ENCODE data around the gene CFAP52. TPM values are rescaled to one million over a fixed set of nuclear protein-coding genes. Genes with fewer than 3 reads are reported as not detected.

The CFAP52 gene
- total and polyA plus RNA-seq, 2 of the 8 experiments (the other 6 are each of a cell fraction or from before 2014, with no cell fraction given), result 0.11 TPM; not detected in 1

- Histone ChIP-seq H3K4me1 (replicated peaks in 1 of 4; ENCODE audit: control insufficient read depth in 3 of 4, insufficient read depth in 4 of 4, low read length in 3 of 4) (peaks cover 1 to 18% (median 6%) of the 10 kb centered on the region in 4 experiments; a peak in 5 of 7 replicates), H3K23me2 (ENCODE audit: low read depth, low read length) (peaks cover 16% of the 10 kb centered on the region), H3K14ac (ENCODE audit: insufficient read length) (no peak within 1 kb of the TSS), H4K5ac (ENCODE audit: insufficient read length, low read depth, low read length) (peak within 1 kb of the TSS; percentile 90), H2BK15ac (ENCODE audit: low read length) (peak within 1 kb of the TSS; percentile 82), H3K18ac (ENCODE audit: extremely low read depth, low read length) (peak within 1 kb of the TSS; percentile 80), H2BK20ac (ENCODE audit: low read length) (no peak within 1 kb of the TSS), H4K91ac (replicated peaks; ENCODE audit: insufficient read length, low read length) (peak within 1 kb of the TSS; percentile 89), H3K27ac (ENCODE audit: low read depth, low read length) (peak within 1 kb of the TSS; percentile 81), H2BK5ac (ENCODE audit: low read depth, low read length) (peak within 1 kb of the TSS; percentile 89), H2AFZ (ENCODE audit: low read length) (peak within 1 kb of the TSS; percentile 37; the same call in 1 of the 2 replicates), H4K8ac (ENCODE audit: extremely low read depth, insufficient read depth, low read length) (peak within 1 kb of the TSS; percentile 87; the same call in 1 of the 2 replicates), H3K27me3 (replicated peaks in 1 of 4; ENCODE audit: control insufficient read depth in 3 of 4, extremely low read depth in 1 of 4, insufficient read depth in 3 of 4, low read length in 3 of 4) (peaks cover 0 to 12% (median 8%) of the 10 kb centered on the region in 4 experiments; a peak in 6 of 7 replicates), H2BK12ac (ENCODE audit: low read depth, low read length) (peak within 1 kb of the TSS; percentile 86), H3K4me2 (ENCODE audit: insufficient read depth in 1 of 2, low read depth in 2 of 2, low read length in 2 of 2) (peak within 1 kb of the TSS; percentile 85 to 100), H2BK120ac (replicated peaks; ENCODE audit: low read depth, low read length) (no peak within 1 kb of the TSS), H3K79me2 (ENCODE audit: control insufficient read depth in 1 of 2, insufficient read depth in 2 of 2, low read length in 2 of 2) (peaks cover 4 to 24% of the 10 kb centered on the region in 2 experiments; a peak in 3 of 4 replicates), H3K56ac (replicated peaks; ENCODE audit: insufficient read length, low read depth, low read length) (peak within 1 kb of the TSS; percentile 50), H3K4me3 (ENCODE audit: extremely low read depth in 1 of 4, insufficient read depth in 2 of 4, low read depth in 3 of 4, low read length in 4 of 4) (peak within 1 kb of the TSS; percentile 65 to 78 (median 72)), H3K79me1 (ENCODE audit: low read depth, low read length) (no peaks in the 10 kb centered on the region; the same call in 1 of the 2 replicates), H3K9me3 (ENCODE audit: insufficient read depth in 2 of 2, low read depth in 1 of 2, low read length in 1 of 2) (no peaks in the 10 kb centered on the region), H3K36me3 (ENCODE audit: control insufficient read depth in 2 of 4, insufficient read depth in 4 of 4, low read length in 3 of 4) (no peaks in the 10 kb centered on the region), H3K23ac (ENCODE audit: insufficient read length) (no peak within 1 kb of the TSS), H2AK5ac (ENCODE audit: low read depth, low read length) (0 out of 2 replicates have a peak within 1 kb of the TSS, but pooled peaks have one; percentile 39), H3K9ac (replicated peaks in 1 of 4; ENCODE audit: extremely low read depth in 1 of 4, low read depth in 3 of 4, low read length in 3 of 4) (peak within 1 kb of the TSS; percentile 77 to 94 (median 81)), H3K4ac (replicated peaks; ENCODE audit: insufficient read length, low read depth, low read length) (peak within 1 kb of the TSS; percentile 83), H4K20me1 (replicated peaks in 1 of 2; ENCODE audit: control insufficient read depth in 1 of 2, insufficient read depth in 2 of 2, low read length in 2 of 2) (peaks cover 2 to 6% of the 10 kb centered on the region in 2 experiments)
- DNase-seq (ENCODE audit: low read depth in 1 of 2, low spot score in 2 of 2) (peak in 1 of 2 experiments; percentile 83), FAIRE-seq (no peak)
- WGBS, 2 experiments (ENCODE audit: extremely low coverage in 1 of 2, insufficient coverage in 1 of 2, insufficient read length in 1 of 2, insufficient replicate concordance in 2 of 2, low coverage in 1 of 2, low lambda C conversion rate in 2 of 2, missing lambda C conversion rate in 1 of 2), result 3% methylated on average over 30 of the region's 72 CpGs; no CpG with 5 or more reads in 1 of the 2 experiments
- CTCF ChIA-PET (ENCODE audit: partially characterized antibody), result interaction anchor here (0.7 to 2.9 kb wide), 5 partner anchors 23 to 67 kb away, joined by 3 to 17 read pairs (median 5); partner anchors contain the start of gene CFAP52
- POLR2A ChIA-PET (ENCODE audit: partially characterized antibody), result interaction anchor here (0.7 to 1.9 kb wide), 14 partner anchors 8 to 255 kb away, joined by 3 to 6 read pairs (median 4); partner anchors contain the start of genes CFAP52 and STX8
- TF ChIP-seq BACH1 (IDR thresholded peaks at IDR 0.05; ENCODE audit: low read length) (no peak), CBX5 (IDR thresholded peaks at IDR 0.05; ENCODE audit: low read depth, low read length) (no peak), POLR2AphosphoS5 (IDR thresholded peaks at IDR 0.05; ENCODE audit: low read depth, low read length) (peak; percentile 46), RXRA (IDR thresholded peaks at IDR 0.05; ENCODE audit: insufficient read depth, low read depth, low read length) (no peak), RBBP5 (IDR thresholded peaks at IDR 0.05; ENCODE audit: borderline replicate concordance, low read depth, low read length) (0 out of 2 replicates have a peak, but pooled peaks have one; percentile 67), CBX8 (IDR thresholded peaks at IDR 0.05; ENCODE audit: borderline replicate concordance, low read depth, low read length) (no peak), BCL11A (IDR thresholded peaks at IDR 0.05; ENCODE audit: low read depth in 2 of 2, low read length in 2 of 2) (no peak), CREB1 (IDR thresholded peaks at IDR 0.05) (no peak), CHD1 (IDR thresholded peaks at IDR 0.05; ENCODE audit: low read depth, low read length) (no peak), KDM4A (IDR thresholded peaks at IDR 0.05; ENCODE audit: low read depth, low read length, severe bottlenecking) (no peak), YY1 (IDR thresholded peaks at IDR 0.05; ENCODE audit: low read depth, low read length) (no peak), POU5F1 (IDR thresholded peaks at IDR 0.05; ENCODE audit: low read depth, low read length) (no peak)
Observed at GRCh38 chr17:9644910-9645751, 68.7 kb downstream of the CFAP52 start, which contains the start of gene USP43. USP43 (plus strand) TSS chr17:9645517; CDS start chr17:9645633, 116 bp downstream.

Measured in H1 (cell line).